HG02798 (cell line): ENCODE data around the gene USP9X.
"Not testable (repeated sequence)": the region's sequence is repeated elsewhere in the genome, so short reads cannot be mapped to it uniquely, and the experiment has no call there.

Experiments
- ATAC-seq: cut with Tn5 transposase; IDR thresholded peaks from one replicate; pipeline ENCODE4 v1.9.1; 2021; ENCODE audit warnings: mild to moderate bottlenecking; ENCODE audit not compliant: unreplicated experiment, poor library complexity

Gene USP9X, protein sequence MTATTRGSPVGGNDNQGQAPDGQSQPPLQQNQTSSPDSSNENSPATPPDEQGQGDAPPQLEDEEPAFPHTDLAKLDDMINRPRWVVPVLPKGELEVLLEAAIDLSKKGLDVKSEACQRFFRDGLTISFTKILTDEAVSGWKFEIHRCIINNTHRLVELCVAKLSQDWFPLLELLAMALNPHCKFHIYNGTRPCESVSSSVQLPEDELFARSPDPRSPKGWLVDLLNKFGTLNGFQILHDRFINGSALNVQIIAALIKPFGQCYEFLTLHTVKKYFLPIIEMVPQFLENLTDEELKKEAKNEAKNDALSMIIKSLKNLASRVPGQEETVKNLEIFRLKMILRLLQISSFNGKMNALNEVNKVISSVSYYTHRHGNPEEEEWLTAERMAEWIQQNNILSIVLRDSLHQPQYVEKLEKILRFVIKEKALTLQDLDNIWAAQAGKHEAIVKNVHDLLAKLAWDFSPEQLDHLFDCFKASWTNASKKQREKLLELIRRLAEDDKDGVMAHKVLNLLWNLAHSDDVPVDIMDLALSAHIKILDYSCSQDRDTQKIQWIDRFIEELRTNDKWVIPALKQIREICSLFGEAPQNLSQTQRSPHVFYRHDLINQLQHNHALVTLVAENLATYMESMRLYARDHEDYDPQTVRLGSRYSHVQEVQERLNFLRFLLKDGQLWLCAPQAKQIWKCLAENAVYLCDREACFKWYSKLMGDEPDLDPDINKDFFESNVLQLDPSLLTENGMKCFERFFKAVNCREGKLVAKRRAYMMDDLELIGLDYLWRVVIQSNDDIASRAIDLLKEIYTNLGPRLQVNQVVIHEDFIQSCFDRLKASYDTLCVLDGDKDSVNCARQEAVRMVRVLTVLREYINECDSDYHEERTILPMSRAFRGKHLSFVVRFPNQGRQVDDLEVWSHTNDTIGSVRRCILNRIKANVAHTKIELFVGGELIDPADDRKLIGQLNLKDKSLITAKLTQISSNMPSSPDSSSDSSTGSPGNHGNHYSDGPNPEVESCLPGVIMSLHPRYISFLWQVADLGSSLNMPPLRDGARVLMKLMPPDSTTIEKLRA (N-terminal part only)

DNA sequence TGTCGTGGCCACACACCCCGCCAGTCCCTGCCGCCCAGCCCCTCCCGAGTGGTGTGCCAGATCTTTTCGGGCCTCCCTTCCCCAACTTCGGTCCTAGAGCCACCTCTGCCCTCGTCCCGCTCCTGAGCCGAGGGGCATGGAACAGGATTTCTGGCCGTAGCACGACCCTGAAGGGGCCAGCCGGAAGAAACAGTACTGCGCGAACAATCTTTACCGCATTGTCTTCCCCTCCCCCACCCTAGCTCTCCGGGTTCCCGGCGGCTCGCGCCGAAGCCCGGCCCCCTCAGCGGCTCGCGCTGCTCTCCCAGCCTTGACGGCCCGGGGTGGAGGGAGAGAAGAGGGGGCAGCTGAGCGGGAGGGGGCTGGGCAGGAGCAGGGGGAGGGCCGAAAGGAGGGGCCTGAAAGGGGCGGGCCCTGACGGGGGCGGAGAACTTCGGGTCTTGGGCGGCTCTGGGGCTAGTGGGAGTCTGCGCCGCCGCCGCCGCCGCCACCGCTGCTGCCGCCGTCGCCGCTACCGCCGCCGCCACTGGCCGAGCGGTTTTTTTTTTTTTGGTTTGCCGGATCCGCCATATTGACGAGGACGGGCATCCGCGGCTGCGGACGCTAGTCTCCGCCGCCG lies at the start of gene USP9X:
Gene USP9X (plus strand): TSS at position 553 of the 619 bp plus-strand sequence. CDS start 38,184 bp downstream, outside the sequence.
- ATAC-seq: peak; percentile 67

DNA sequence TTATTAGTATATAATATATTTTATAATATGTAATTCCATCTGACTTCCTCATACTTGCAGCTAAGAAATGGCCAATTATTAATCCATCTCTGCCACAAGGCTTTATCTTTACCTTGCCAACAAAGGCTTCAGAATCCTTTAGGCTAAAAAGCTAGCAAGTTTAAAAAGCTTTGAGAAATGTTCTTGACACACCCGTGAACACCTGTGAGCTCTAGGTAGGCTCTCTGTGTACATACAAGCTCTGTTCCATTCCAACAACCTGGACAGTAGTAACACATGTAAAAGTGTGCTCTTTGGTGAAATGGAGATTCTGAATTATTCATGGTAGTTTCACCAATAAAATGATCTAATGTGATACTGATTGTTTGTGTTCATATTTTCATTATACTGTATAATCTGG lies 49.7 kb upstream of the USP9X start:
- no peak for ATAC-seq

DNA sequence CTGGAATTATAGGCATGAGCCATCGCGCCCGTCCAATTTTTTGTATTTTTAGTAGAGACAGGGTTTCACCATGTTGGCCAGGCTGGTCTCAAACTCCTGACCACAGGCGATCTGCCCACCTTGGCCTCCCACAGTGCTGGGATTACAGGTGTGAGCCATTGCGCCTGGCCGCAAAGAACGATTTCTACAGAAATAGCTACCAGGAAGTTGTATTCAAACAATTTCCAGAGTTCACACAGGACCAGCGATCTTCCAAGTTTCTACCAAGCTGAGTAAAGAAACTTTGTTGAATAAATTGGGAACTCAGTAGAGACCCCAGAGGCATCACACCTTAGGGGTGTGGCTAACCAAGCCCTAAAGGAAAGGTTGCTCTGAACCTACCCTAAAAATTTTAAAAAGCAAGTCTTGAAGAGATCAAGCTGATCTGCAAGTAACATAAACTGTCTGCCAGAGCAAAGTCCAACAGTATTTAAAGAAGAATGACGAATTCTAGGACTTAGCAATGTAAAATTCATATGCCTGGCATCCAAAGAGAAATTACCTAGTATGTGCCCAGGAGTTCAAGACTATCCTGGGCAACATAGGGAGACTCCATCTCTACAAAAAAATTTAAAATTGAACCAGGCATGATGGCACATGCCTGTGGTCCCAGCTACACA lies 48.4 kb upstream of the USP9X start:
- ATAC-seq: no peak

GRCh38 chrX:41043196-41043595 lies 42.0 kb upstream of the USP9X start:
- no peak for ATAC-seq

DNA sequence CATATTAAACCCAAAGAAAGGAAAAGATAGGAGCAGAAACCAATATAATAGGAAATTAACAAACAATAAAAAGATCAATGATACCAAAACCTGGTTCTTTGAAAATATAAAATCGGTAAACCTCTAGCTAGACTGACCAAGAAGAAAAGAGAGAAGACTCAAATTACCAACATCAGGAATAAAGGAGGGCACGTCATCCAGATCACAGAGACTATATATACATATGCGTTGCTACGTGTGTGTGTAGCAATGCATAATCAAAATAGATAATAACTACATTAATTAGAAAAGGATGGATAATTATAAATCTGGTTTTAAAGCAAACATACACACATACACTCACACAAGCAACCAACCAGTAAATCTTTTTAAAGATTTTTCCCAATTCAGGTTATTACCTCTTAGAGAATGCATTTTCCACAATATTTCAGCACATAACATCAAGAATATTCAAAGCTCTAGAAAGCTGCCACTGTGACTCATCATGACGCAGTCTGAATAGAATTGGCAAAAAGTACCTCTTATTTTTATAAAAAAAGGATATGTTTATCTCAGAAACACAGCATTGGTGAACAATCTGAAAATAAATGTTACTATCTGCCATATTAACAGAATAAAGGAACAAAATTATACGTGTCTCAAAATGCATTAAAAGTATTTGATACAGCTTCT lies 41.4 kb upstream of the USP9X start:
- no peak for ATAC-seq

DNA sequence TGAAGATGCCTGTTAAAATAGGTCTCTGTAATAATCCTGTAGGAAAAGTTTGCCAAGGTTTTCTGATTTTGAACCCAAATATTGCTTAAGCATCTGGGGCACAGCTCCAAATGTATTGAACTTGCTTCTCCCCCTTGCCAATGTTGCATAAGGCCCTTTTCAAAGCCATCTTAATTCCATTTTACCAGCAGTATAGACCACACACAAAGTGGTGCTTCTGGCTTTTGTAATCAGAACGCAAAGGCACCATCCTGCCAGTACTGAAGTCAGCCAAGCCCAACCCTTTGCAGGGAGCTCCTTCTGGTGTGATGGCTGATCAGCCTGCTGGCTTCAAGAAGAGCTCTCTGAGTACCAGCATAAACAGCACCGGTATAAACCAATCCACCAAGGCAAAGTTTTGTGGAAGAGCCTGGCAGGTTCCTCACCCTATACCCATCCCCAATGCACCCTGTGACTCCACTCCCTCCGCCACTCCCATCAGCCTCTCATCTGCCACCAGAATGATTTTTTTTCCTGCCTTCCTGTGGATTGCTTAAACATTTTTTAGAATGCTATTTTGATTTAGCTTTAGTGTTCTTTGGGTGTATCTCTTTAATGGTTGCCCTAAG lies 39.2 kb upstream of the USP9X start:
- no peak for ATAC-seq

DNA sequence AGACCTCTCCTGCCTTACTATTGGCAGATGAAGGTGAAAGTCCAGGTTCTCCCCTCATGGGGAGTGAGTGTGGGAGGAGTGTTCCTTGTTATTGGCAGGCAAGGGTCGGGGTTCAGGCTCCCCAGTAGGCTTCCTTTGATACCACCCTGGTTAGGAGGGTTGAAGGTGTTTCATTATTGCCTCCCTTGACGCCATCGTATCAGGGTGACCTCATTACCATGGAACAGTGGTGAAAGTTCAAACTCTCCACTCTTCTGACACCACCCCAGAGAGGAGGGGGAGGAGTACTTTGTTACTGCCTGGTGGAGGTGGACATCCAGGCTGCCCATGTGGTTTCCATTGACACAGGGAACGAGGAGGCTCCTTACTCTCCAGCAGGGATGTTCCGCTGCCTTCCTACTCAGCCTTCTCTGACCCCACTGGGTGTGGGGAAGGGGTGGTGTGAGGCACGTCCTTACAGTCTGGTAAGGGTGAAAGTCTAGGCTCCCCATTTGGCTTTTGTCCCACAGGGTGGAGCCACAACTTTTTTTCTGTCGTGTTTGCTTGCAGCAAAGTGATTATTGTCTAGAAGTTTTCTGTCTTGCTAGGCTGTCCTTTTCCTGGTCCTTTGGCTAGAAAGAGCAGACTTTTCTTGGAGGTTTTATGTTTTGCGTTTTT lies 37.2 kb upstream of the USP9X start:
- ATAC-seq: no peak

DNA sequence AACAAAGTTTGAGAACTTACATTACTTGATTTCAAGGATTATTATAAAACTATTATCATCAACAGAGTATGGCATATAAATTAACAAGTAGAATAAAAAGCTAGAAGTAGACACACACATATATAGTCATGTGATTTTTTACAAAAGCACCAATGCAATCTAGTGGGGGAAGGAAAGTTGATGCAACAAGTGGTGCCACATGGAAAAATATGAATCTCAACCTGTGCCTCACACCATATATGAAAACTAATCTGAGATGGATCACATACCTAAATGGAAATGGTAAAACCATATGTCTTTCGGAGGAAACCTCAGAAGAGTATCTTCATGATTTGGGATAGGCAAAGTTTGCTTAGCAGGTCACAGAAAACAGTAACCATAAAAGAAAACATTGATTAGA lies 34.9 kb upstream of the USP9X start:
- ATAC-seq: no peak

- no peak for ATAC-seq
These were observed 34.0 kb upstream of the USP9X start for GRCh38 chrX:41051288-41051687.

- ATAC-seq: no peak
These were observed 29.5 kb upstream of the USP9X start for GRCh38 chrX:41055740-41056139.

GRCh38 chrX:41063276-41063675 lies 22.0 kb upstream of the USP9X start:
- ATAC-seq: not testable (repeated sequence)

DNA sequence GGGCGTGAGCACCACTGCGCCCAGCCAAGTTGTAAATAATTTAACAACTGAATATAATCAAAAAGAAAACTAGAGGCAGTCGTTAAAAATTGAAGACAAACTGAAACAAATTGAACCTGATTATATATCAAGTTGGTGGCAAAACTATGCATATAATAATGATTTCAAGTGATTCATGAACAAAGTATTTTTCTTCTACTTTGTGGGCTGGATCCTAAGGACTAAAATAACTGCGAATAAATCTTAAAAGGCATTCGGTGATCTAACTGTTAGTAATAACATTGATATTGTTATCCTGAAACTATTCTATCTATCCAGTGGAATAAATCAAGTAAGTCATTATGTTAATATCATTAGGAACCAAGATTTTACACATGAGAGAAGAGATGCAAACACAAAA lies 21.2 kb upstream of the USP9X start:
- no peak for ATAC-seq

GRCh38 chrX:41066391-41066790 lies 18.9 kb upstream of the USP9X start:
- no peak for ATAC-seq

DNA sequence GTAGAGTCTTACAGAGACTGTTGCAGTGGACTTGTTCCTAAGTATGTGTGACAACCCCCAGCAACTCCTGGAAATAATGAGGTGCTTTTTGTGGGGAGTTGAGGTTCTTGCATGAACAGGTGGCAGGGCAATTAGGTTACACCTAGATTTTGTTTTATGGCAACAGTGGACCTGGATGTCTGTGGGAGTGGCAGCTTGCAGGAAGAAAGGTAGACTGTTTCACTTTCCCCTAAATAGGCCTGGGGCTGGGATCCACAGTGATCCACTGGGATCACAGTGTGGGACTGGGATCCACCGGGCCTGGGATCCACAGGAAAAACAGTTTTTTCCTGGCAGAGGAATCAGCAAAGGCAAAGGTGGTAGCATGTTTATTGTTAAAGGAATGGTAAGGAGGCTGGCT lies 18.3 kb upstream of the USP9X start:
- ATAC-seq: no peak

DNA sequence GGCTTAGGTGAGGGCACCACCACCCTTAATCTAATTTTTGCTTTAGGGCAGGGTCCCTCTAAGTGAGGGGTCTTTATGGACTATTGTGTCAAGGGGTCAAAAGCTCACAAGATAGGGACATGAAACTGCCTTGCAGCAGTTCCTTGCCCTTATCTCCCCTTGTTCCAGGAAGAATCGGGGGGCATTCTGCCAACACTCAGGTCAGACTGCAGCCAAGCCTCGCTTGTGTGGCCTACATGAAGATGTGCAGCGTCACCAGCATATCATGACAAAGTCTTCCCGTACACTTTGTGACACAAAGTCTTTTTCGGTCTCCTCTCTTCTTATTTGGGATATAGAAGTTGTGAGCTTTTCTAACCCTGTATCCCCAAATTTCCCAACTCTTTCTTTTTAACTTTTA lies 17.5 kb upstream of the USP9X start:
- no peak for ATAC-seq

- no peak for ATAC-seq
These were observed 8.5 kb upstream of the USP9X start for GRCh38 chrX:41076742-41077141.

DNA sequence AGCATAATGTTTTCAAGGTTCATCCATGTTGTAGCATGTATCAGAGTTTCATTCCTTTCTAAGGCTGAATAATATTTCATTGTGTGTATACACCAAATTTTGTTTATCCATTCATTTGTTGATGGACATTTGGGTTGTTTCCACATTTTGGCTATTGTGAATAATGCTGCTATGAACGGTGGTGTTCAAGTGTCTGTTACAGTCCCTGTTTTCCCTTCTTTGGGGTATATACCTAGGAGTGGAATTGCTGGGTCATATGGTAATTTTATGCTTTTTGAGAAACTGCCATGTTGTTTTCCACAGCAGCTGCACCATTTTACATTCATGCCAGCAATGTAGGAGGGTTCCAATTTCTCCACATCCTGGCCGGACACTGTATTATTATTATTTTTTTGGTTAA lies 3.4 kb upstream of the USP9X start:
- no peak for ATAC-seq

DNA sequence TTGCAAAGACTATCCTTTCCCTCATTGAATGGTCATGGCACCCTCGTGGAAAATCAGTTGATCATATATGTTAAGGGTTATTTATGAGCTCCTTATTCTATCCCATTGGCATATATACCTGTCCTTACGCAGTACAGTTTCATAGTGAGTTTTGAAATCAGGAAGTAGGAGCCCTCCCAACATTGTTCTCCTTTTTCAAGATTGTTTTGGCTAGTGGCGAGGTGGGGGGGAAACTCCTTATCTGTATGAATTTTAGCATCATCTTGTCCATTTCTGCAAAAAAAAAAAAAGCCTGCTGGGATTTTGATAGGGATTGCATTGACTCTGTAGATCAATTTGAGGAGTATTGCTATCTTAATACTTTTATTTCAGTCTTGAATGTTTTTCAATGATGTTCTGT lies 2.5 kb upstream of the USP9X start:
- no peak for ATAC-seq
